ENCODE measurements around the gene POLDIP3. TPM values are rescaled to one million over a fixed set of nuclear protein-coding genes. Genes with fewer than 3 reads are reported as not detected.

POLDIP3 gene
- polyA plus RNA-seq, 1 donor, result 54.9 TPM

DNA sequence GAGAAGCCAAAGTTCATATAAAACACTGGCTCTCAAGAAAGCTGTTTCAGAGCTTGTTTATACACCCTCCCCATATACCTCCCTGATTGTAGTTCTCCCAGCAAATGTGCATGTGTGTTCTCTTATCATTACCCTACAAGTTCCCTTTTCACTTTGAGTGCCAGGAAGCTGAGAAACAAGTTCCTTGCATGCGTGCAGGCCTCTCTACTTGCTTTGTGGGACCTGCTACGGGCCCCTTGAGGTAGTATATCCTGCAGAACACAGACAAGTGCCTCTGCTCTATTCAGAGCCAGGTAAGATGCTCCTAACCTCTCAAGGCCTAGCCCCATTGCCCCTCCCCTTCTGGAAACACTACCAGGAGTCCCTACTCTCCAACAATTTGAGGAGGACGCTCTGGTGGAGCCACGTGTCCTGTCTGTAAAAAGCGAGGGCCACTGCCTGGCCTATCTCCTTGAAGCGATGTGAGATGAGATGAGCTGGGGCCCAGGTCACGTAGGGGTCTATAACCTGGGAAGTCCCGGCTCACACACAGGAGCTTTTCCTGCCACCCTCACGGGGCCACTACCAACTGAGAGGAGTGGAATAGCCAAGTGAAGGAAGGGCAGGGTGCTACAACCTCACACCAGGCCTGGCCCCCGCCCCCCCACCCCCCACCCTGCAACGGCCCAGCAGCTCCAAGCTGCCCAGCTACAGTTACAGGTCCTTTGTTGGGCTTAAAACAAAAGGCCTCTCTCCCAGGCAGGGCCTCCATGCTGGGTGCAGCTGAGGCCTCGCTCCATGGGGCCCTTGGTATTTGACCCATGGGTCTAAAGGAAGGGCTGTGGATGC, 28.3 kb upstream of the POLDIP3 start:
- DNase-seq (ENCODE audit: low read depth), result no peak

DNA sequence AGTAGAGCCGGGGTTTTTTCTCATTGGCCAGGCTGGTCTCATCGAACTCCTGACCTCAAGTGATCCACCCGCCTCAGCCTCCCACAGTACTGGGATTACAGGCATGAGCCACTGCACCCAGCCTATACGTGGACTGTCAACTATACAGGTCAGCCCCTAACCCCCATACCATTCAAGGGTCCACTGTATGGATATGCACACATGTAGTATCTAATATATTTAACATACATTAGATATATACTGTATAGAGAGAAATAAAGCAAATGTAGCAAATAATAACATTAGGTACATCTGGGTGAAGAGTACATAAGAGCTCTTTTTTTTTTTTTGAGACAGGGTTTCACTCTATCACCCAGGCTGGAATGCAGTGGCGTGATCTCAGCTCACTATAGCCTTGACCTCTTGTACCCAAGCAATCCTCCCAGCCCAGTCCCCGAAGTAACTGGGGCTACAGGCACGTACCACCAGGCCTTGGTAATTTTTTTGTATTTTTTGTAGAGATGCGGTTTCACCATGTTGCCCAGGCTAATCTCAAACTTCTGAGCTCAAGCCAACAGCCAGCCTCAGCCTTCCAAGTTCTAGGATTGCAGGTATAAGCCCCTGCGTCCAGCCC, 27.2 kb upstream of the POLDIP3 start:
- no peak for DNase-seq (ENCODE audit: low read depth)

DNA sequence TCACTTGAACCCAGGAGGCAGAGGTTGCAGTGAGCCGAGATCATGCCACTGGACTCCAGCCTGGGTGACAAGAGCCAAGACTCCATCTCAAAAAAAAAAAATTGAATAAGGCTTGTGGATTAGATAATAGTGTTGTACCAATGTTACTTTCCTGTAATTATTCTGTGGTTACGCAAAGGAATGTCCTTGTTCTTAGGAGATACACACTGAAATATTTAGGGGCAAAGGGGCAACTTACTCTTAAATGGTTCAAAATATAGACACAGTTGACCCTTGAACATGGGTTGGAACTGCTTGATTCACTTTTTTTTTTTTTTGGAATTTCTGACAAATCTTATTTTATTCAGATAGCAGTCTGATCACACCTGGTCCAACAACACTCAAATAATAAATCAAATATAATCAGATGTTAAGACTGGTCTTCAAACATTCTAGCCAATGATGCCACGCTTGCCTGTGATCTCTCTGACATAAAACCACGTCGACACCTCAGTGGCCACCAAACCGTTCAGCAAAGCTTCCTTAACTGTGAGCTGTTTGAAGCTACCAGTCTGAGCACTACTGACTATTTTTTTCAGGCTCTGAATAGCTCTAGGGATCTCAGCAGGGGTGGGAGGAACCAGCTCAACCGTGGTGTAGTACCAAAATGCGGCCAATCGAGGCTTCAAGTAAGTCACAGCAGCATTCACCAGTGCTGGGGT, 25.0 kb upstream of the POLDIP3 start:
- DNase-seq (ENCODE audit: low read depth), result no peak

DNA sequence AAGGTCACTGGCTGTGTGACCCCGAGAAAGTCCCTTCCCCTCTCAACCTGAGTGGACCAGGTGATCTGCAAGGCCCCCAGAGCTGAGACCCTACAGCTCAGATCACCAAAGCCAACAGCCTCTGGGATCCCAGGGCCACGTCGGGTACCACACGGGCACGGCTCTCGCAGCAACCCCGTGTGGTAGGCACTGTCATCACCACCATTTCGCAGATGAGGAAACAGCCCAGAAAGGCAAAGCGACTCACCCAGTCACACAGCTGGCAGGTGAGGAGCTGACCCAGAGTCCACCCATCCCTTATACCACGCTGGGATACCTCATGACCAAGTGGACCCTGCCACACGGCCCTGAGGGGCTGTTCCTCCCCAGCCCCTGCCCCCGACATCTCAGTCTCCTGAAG, 22.9 kb upstream of the POLDIP3 start:
- no peak for DNase-seq (ENCODE audit: low read depth)

DNA sequence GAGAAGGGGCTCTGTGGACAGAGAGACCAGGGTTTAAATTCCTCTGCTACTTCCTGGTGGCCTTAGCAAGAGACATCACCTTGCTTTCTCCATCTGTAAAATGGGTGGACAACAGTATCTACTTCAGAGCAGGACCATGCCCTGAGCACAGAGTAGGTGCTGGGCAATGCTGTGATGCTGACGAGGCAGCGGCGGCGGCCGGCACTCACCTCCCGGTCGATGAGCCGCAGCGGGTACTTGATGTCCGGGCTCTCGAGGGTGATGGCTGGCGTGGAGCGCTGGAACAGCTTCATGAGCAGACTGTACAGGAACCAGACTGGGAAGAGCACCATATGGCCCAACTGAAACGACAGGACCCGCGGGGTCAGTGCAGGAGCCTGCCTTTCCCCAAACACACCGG, 21.8 kb upstream of the POLDIP3 start:
- DNase-seq (ENCODE audit: low read depth), result no peak

DNA sequence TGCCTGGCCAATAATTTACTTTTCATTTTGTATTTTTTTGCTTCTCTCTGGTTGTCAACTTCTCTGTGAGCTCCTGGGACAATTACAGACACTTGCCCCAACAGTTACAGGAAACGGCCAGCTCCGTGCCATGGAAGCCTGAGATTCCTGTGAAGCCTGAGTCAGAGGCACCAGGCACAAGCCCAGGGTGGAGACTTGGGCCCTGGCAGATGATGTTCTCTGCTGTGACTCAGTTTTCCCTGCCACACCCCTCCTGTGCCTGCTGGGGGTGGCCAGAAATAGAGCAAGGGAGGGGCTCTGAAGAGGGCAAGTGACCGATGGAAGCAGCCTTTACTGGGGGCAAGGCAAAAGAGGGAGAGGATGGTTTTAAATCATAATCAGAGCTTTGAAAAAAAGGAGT, 20.8 kb upstream of the POLDIP3 start:
- no peak for DNase-seq (ENCODE audit: low read depth)

DNA sequence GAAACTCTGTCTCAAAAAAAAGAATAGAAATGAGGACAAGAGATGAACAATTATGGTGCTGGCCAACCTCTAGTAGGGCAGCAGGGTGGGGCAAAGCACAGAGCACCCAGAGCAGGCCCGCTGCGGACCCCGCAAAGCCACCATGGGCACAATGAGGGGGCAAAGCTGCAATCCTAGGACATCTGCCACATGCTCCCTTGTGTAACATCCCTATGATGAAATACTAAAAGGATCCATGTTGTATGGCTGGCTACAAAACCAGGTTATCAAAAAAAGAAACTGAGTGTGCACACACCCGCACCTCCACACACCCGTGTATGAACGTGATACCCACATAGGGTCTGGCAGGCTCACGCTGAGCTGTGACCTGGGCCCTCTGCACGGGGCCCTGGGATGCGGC, 18.3 kb upstream of the POLDIP3 start:
- DNase-seq (ENCODE audit: low read depth), result no peak

DNA sequence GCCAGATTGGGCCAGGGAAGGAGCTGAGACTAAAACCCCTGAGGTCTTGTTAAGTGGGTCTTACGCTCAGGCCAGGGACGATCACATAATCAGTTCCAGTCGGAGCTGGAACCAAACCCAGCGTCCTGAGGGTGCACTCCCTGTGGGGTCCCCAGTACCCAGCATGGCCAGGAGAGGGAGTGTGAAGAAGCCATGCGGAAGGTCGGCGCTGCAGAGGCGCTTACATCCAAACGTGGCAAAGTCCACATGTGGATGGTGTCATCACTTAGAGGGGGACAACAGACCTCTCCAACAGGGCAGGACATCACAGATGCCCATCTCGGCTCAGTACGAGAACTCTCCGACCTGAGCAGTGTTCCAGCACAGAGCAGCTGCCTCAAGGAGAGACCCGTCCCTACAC, 17.4 kb upstream of the POLDIP3 start:
- DNase-seq (ENCODE audit: low read depth), result no peak

DNA sequence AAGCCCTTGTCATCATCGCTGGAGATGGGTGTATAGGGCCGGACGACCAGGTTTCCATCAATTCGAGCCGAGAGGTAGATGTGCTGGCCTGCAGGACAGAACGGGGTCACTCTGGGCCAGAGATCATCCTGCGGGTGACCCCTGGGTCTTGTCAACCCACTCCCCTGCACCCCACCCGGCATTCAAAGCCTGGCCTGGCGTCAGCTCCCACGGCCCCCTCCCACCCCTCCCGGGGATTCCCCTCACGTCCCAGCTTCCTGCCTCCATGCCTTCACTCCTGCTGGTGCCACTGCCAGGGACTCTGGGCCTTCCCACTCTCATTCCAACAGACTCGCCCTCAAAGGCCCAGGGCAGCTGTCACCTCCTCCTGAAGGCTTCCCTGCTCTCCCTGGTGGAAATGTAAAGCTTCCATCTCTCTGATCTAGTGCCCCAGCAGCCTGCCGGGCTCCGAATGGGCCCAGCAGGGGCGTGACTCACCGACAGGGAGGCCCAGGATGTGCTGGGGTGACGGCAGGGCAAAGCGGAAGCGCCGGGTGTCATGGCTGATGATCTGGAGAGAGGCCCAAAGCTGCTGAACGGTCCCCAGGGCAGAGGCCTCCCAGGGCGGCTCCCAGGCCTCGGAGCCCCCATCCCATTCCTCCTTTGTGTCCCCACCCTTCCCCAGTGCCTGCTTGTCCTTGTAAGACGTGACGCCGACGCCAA, 16.4 kb upstream of the POLDIP3 start:
- DNase-seq (ENCODE audit: low read depth), result no peak

DNA sequence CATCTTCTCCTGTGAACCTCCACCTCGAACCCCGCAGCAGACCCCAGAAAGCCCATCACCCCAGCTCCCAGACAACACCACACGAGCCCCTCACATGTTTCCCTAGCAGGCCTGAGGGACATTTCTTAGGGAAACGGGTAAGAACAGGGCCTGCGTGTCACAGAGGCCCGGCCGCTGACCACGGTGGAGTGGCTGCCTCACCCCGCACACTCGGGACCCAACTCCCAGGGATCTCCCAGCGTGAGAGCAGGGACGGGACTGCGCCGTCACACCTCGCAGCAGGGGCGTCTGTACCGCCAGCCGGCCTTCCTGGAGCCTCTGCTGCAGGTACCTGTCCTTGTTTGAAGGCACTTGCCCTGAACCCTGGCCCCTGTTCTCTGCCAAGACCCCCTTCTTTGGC, 15.5 kb upstream of the POLDIP3 start:
- DNase-seq (ENCODE audit: low read depth), result no peak

DNA sequence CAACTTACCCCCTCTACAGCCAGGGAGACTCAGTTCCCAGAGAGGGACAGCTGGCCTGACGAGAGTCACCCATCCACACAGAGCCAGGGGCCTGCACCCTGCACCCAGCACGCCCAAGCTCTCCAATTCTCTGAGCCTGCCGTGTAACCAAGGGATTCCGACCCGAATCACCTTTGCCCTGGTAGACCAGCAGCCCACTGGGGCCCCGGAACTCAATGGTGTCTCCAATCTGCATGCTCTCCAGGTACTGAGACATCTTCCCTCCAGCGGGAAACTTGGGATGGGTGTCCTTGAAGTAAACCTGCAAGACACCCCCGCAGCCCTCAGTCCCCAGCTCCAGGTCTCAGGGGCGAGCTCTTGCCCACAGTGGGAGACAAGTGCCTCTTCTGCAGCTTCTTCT, 13.3 kb upstream of the POLDIP3 start:
- DNase-seq (ENCODE audit: low read depth), result no peak

DNA sequence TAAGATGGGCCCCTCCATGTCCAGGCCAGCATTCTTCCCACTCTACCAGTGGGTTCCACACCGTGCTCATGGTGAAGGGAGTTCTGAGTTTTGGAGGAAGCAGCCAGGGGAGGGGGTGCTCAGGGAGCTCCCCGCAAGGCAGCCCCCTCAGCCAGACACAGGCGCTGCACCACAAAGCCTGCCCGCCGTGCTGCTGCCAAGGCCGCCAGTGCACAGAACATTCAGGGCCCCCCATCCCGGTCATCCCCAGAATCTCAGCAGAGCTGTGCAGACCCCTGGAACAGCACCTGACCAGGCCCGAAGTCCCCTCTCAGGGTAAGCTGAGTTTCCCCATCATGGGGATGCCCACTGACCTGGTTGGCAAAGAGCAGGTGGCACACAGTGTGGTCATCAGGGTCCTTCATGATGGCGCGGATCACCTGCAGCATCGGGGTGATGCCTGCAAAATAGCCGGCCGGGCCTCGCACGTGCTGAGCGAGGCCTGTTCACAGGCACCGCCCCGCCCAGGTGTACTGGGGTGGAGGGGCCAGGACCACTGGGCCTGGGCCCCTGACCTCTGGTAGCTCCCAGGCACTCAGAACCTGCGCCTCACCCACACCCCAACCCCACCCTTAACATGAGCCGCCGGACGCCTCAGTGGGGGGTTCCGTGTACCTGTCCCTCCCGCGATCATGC, 12.4 kb upstream of the POLDIP3 start:
- no peak for DNase-seq (ENCODE audit: low read depth)

DNA sequence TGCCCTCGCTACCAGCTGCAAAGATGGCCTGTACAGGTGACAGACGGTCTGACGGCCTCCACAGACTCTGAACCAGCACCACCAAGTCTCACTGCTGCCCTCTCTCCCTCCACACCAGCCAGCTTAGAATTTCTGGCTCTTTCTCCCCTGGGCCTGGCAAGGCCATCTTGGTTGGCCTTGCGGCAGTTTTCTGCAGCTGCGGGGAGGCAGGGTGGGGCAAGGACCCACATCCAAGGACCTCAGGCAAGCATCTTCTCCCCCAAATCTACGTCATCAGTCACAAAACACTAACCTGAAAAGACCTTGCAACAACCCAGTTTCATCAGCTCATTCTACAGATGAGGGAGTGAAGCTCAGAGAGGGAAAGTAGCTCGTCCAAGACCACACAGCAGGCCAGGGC, 11.7 kb upstream of the POLDIP3 start:
- no peak for DNase-seq (ENCODE audit: low read depth)

DNA sequence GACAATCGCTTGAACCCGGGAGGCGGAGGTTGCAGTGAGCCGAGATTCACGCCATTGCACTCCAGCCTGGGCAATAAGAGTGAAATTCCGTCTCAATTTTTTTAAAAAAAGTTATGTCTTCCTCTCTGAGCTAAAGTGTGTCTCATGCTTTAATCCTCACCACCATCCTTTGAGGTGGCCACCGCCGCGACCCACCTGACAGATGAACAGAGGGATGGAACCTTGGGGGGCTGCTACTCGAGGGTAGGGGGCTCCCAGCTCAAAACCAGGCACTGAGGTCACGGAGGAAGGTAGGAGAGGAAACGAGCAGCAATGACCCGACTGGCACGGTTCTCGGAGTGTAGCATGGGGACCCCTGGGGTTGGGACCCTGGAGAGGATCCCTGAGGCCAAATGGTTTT, 10.7 kb upstream of the POLDIP3 start:
- DNase-seq (ENCODE audit: low read depth), result no peak

DNA sequence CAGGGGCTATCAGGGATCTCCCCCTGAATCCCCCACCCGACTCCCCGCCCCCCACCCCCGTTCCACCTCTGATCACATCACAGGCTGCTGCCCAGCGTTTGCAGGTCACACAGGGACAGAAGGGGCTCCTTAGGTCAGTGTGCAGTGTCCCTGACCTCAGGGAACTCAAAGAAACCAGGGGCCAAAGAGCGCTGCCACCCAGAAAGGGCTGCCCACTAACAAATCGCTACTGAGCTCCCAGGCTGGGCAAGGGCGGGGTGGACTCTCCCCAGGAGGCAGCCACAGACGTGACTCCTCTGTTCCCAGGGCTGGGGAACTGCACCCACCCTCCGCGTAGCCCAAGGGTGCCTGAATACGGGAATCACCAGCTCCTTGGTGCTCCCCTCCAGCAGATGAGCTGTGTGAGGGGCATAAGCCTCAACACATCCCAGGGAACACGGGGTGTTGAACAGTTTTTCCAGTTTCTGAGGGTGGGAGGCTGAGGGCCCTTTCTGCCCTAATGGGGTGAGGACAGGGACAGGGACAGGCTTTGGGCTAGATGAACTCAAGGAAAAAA, 9.9 kb upstream of the POLDIP3 start:
- DNase-seq (ENCODE audit: low read depth), result no peak

DNA sequence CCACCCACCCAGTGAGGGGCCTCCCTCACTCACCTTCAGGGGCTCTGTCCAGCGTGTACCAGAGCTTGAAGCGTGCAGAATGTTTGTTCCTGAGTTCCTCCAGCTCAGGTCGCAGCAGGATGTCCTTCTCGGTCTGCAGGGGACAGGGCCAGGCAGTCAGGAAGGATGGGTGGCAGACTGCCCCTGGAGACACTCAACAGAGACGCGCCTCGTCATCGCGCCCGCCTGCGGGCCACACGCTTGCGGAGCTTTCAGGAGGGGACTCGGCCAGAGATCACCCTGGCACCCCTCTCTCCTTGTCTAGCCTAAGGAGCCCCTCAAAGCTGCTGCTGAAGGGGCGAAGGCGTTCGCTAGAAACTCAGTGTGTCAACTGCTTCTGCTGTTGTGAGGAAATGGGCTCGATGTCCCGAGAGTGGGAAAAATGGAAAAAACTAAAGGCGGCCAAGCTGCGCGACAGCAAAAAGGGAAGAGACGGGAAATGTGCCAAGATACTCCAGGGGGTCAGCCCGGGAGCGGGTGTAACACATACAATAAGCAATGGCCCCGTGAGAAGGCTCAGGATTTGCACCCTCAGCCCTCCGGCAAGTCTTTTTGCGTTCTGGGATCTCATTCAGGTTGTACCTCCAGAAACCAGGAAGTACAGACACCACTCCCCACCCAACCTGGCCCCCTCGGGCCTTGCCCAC, 9.2 kb upstream of the POLDIP3 start:
- no peak for DNase-seq (ENCODE audit: low read depth)

DNA sequence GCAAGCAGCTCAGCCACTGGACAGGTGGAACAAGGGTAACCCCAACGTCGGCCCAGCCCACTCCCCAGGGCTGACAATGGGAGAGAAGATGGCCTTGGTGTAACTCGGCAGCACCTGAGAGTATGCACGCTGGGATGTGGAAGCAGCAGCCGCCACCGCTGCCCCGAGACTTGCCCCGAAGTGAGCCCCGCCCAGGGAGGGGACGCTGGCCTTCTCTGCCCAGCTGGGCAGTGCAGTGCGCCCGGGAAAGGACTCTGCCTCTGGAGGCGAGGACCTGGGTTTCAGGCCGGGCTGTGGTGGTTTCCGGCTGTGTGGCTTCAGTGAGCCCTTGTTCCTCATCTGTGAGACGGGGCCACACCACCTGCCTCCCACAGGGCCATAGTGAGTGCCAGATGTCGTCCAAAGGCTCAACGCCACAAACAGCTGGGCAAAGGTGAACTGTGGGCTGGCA, 8.6 kb upstream of the POLDIP3 start:
- no peak for DNase-seq (ENCODE audit: low read depth)

DNA sequence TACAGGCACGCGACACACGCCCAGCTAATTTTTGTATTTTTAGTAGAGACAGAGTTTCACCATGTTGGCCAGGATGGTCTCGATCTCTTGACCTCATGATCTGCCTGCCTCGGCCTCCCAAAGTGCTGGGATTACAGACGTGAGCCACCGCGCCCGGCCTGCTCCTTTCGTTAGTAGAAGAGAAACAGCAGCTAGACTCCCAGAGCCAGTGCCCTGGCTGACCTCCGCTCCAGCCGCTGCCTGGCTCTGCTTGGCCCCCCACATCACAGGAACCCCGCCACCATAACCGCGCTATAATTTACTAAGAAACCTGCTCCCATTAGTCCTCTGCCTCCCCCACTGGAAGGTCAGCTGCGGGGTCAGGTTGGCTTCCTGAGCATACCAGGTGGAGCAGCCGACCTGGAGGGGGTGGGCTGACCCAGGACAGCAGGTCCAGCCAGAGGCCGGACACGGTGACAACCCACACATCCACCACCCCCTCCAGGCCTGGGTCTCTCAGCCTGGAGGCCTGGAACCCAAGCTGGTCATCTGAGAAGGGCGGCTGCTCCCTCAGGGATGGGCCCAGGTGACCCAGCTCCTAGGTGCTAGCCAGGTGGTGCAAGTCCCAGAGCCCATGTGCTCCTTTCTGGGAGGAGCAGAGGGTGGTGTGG, 7.5 kb upstream of the POLDIP3 start:
- DNase-seq (ENCODE audit: low read depth), result no peak

DNA sequence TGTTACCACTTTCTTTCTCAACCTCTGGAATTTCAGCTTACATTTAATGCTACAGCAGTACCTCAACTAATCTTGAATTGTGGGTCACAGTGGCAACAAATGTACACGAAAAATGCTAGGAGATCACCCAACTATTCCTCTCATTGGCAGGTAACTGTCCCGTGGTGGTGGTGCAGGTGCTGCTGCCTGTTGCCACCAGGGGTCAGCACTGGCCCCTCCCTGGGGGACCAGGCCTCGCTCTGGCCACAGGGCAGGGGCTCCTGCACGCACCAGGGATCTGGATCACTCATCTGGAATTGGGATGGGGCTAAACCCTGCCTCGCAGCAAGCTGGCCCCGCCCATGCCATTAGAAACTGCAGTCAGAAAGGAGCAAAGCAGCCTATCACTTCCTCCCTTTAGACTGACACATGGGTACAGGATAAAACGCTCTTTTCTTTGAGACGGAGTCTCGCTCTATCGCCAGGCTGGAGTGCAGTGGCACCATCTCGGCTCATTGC, 6.9 kb upstream of the POLDIP3 start:
- no peak for DNase-seq (ENCODE audit: low read depth)

DNA sequence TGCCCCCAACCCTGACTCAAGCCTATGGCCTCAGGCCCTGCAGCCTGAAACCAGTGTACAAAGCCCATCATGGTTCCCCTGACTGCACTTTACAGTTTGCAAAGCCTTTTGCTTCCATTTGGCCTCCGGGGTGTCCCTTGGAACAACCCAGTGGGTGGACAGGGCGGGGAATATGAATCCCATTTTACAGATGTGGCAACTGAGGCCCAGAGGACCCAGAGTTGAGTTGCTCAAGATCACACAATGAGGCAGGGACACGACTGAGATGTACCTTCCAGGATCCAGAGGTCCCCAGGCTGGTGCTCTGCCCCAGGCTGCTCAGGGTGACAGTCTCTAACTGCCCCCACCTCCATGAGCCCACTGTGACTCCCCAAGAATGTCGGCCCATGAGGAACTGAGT, 5.4 kb upstream of the POLDIP3 start:
- DNase-seq (ENCODE audit: low read depth), result no peak

Data from forelimb muscle (tissue), 1 donor.